ENCODE measurements around the gene DENND4A.

DNA sequence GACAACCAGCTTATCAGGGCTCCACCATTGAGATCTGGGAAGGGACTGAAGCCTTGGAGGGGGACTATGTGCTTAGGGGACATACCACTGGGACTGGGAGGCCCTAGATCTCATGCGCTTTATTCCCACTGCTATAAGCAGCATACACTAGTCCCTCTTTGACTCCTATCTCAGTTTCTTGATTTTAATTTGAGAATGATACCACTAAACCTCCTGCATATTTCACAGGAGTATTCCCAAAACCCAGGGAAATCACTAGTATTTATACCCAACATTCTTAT, 141.1 kb downstream of the DENND4A start:
- no peak for TF ChIP-seq EZH2 (IDR thresholded peaks at IDR 0.05)
- TF ChIP-seq POLR2AphosphoS5 (IDR thresholded peaks at IDR 0.05; ENCODE audit: borderline replicate concordance, low read depth, low read length), result no peak
- TF ChIP-seq FOXP2 (optimal IDR thresholded peaks at IDR 0.05; ENCODE audit: control extremely low read depth, extremely low read length, insufficient read depth), result no peak
